Activated CD8-positive, alpha-beta memory T cell treated with anti-CD3 and anti-CD28 coated beads, Interleukin-2, amount 50 U/mL, for 4 hours (primary cell): Measurements from ENCODE around the gene EMX2.

ENCODE experiments used
- DNase-seq: peaks from one replicate; pipeline ENCODE4 v3.0.0-alpha.2; 2020

EMX2 gene

GRCh38 chr10:117532451-117533107 lies 10.0 kb upstream of the EMX2 start:
- no peak for DNase-seq

- no peak for DNase-seq
Observed at GRCh38 chr10:117533507-117534281, 8.9 kb upstream of the EMX2 start.

GRCh38 chr10:117534321-117535297 lies 7.9 kb upstream of the EMX2 start:
- no peak for DNase-seq

GRCh38 chr10:117535298-117536071 lies 7.1 kb upstream of the EMX2 start:
- DNase-seq = no peak

- DNase-seq = no peak
Observed at GRCh38 chr10:117536072-117536865, 6.3 kb upstream of the EMX2 start.

- DNase-seq = no peak
Observed at GRCh38 chr10:117536866-117537435, 5.6 kb upstream of the EMX2 start.

- no peak for DNase-seq
Observed at GRCh38 chr10:117537436-117537903, 5.1 kb upstream of the EMX2 start.

GRCh38 chr10:117537904-117538524 lies 4.5 kb upstream of the EMX2 start:
- no peak for DNase-seq

GRCh38 chr10:117539361-117539773 lies 3.2 kb upstream of the EMX2 start:
- no peak for DNase-seq

- DNase-seq = no peak
Observed at GRCh38 chr10:117539903-117540639, 2.5 kb upstream of the EMX2 start.

GRCh38 chr10:117540640-117541404 lies 1.7 kb upstream of the EMX2 start:
- no peak for DNase-seq

- DNase-seq = no peak
Observed at GRCh38 chr10:117541405-117541908, 1.1 kb upstream of the EMX2 start.

GRCh38 chr10:117541909-117542705 lies 439 bp upstream of the EMX2 start:
- DNase-seq = no peak

GRCh38 chr10:117543225-117544003 lies 868 bp downstream of the EMX2 start:
- no peak for DNase-seq

- no peak for DNase-seq
Observed at GRCh38 chr10:117544004-117544701, 1.6 kb downstream of the EMX2 start.

- no peak for DNase-seq
Observed at GRCh38 chr10:117544711-117545140, 2.2 kb downstream of the EMX2 start.
